Sigmoid colon (tissue), 7 donors: ENCODE results near the gene KCNIP3. TPM values are rescaled to one million over a fixed set of nuclear protein-coding genes. Genes with fewer than 3 reads are reported as not detected.

Source experiments
- DNase-seq: peaks from one replicate; pipeline ENCODE4 v3.0.0-alpha.2; 2019
- H3K27ac ChIP-seq, 4 donors: fragments of 200-600 bp; sonication (generic); one replicate each; pipeline ENCODE4 v1.5.1; 2016 to 2019; ENCODE audit warnings: mild to moderate bottlenecking in 1 of 4
- H3K27me3 ChIP-seq, 3 donors: fragments of 200-600 bp; sonication (generic); one replicate each; pipeline ENCODE4 v1.5.1; 2019; ENCODE audit warnings: mild to moderate bottlenecking in 1 of 3
- H3K36me3 ChIP-seq, 4 donors: fragments of 200-600 bp; sonication (generic); one replicate each; pipeline ENCODE4 v1.5.1; 2016 to 2019
- H3K4me1 ChIP-seq, 4 donors: fragments of 200-600 bp; sonication (generic); one replicate each; pipeline ENCODE4 v1.5.1; 2017 to 2019
- H3K4me3 ChIP-seq, 4 donors: fragments of 200-600 bp; sonication (generic); one replicate each; pipeline ENCODE4 v1.5.1; 2017 to 2019; ENCODE audit warnings: mild to moderate bottlenecking in 2 of 4, moderate library complexity in 1 of 4
- H3K9me3 ChIP-seq, 4 donors: fragments of 200-600 bp in 3 of 4; sonication (generic) in 3 of 4; one replicate each; pipeline versions ENCODE4 v1.5.1 to v1.6.1; 2013 to 2019
- EP300 ChIP-seq, 4 donors: sonication (generic); formaldehyde crosslinking; IDR thresholded peaks; one replicate each; pipeline ENCODE4 v1.6.1; 2017; ENCODE audit warnings: antibody characterized with exemption in 4 of 4
- POLR2A ChIP-seq, 2 donors: fragments of 450-650 bp; IDR thresholded peaks; one replicate each; pipeline ENCODE4 v1.6.1; 2016; ENCODE audit warnings: antibody characterized with exemption in 2 of 2, mild to moderate bottlenecking in 2 of 2, moderate library complexity in 2 of 2
- POLR2AphosphoS5 ChIP-seq, 4 donors: sonication (generic); formaldehyde crosslinking; IDR thresholded peaks; one replicate each; pipeline ENCODE4 v1.6.1; 2017; ENCODE audit warnings: antibody characterized with exemption in 4 of 4
- WGBS, 2 donors: extraction: QIAGEN DNeasy Blood & Tissue Kit; methylation state at CpG; one replicate each; pipeline ENCODE4 v1.1.7; 2013; 5-methylcytosine and 5-hydroxymethylcytosine counted together
- intact Hi-C: fragments of 100-400 bp; cut with DNase I; formaldehyde crosslinking; loops from one replicate; pipeline ENCODE4 v1.15.1; 2023
- polyA plus RNA-seq, 3 donors: library from polyadenylated mRNA; stranded (reverse); fragments of 200-250 nt; gene quantifications; one replicate each; pipeline ENCODE4 v1.2.3, GENCODE V29; 2013
- total RNA-seq, 4 donors: library from RNA; depleted of rRNA; stranded (reverse); fragments of >200 nt; gene quantifications; one replicate each; pipeline ENCODE4 v1.1.0, GENCODE V29; 2016
- TF ChIP-seq, protein P1 (sequence below), 4 experiments: fragments of 450-650 bp in 3 of 4; fragments of 200-600 bp in 1 of 4; IDR thresholded peaks; one replicate each; pipeline ENCODE4 v1.5.1; 2016 to 2019; ENCODE audit warnings: antibody characterized with exemption in 4 of 4, mild to moderate bottlenecking in 3 of 4, moderate library complexity in 2 of 4
- donor health status: healthy with polysubstance abuse.
- donor health status: Bipolar disorder and iron deficiency.
- donor health status: healthy.

Gene KCNIP3
- total and polyA plus RNA-seq, 7 donors, result 1.8 to 23.8 (median 11.8) TPM

DNA sequence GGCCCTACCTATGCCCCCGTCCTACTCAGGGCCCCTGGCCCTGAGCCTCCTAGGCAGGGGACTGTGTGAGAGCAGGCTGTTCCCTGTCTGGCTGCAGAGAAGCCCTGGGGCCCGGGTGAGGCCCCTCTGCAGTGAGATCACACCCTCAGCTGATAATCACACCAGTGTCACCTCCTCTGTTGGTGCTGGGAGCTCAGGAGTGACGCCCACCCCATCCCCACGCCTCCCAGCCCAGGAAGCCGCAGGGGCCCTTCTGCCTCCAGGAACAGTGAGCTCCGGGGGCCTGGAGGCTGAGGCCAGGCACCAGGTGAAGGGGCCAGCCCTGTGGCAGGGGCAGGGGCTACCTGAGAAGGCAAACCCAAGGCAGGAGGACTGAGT is 20.0 kb downstream of the KCNIP3 start:
- Histone ChIP-seq H3K27me3 (no peaks in the 10 kb centered on the region), H3K9me3 (no peaks in the 10 kb centered on the region), H3K4me1 (no peaks in the 10 kb centered on the region), H3K36me3 (no peaks in the 10 kb centered on the region), H3K4me3 (no peak overlapping the region), H3K27ac (no peak overlapping the region)
- intact Hi-C loops, result loop anchor here (10.0 kb wide), 1 partner anchor 102 kb away; no protein-coding TSS in a partner anchor
- WGBS, 2 donors, result 78% methylated on average over 6 of the region's 6 CpGs
- DNase-seq, result no peak
- no peak for TF ChIP-seq POLR2AphosphoS5 (IDR thresholded peaks at IDR 0.05)
- TF ChIP-seq, protein P1, sequence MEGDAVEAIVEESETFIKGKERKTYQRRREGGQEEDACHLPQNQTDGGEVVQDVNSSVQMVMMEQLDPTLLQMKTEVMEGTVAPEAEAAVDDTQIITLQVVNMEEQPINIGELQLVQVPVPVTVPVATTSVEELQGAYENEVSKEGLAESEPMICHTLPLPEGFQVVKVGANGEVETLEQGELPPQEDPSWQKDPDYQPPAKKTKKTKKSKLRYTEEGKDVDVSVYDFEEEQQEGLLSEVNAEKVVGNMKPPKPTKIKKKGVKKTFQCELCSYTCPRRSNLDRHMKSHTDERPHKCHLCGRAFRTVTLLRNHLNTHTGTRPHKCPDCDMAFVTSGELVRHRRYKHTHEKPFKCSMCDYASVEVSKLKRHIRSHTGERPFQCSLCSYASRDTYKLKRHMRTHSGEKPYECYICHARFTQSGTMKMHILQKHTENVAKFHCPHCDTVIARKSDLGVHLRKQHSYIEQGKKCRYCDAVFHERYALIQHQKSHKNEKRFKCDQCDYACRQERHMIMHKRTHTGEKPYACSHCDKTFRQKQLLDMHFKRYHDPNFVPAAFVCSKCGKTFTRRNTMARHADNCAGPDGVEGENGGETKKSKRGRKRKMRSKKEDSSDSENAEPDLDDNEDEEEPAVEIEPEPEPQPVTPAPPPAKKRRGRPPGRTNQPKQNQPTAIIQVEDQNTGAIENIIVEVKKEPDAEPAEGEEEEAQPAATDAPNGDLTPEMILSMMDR (IDR thresholded peaks at IDR 0.05), result no peak

DNA sequence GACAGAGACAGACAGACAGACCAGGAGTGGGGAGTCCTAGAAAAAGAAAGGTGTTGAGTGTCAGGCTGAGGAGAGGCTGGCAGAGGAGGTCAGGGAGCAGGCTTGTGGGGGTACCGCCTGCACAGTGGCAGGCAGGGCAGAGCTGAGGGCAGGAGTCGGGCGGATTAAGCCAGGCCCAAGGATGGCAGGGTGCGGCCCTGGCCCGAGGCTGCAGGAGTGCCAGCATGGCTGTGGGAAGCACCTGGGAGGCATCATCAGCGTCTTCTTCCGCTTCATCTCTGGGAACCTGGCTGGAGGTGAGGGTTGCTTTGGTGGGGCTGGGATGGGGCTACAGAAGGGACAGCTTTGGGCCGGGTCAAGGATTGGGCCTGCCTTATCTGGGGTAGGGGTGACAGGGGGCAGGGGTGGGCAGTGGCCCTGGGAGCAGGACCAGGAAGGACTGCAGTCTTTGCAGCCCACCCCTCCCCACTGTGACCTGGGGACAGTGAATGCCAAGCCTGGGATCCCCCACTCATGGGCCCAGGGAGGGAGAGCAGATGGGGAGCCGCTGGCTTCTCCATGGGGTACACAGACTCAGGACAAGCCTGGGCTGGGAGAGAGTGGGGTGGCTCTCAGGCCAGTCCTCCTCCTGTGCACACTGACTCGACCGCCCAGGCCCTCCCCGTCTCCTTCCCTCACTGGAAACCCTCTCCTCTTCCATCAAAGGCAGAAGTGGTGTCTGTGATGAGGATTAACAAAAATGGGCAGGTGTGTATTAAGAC is 20.7 kb downstream of the KCNIP3 start:
- no peaks in the 10 kb centered on the region for H3K27me3 ChIP-seq
- no peak for DNase-seq
- TF ChIP-seq, protein P1 (IDR thresholded peaks at IDR 0.05), result no peak
- no peak for TF ChIP-seq POLR2A (IDR thresholded peaks at IDR 0.05)
- no peak for TF ChIP-seq POLR2AphosphoS5 (IDR thresholded peaks at IDR 0.05)
- TF ChIP-seq EP300 (IDR thresholded peaks at IDR 0.05), result no peak
- intact Hi-C loops, result loop anchor here (10.0 kb wide), 1 partner anchor 103 kb away; no protein-coding TSS in a partner anchor
- WGBS, 2 donors, result 84 to 87% methylated on average over 12 of the region's 12 CpGs
- no peaks in the 10 kb centered on the region for H3K4me1 ChIP-seq
- no peaks in the 10 kb centered on the region for H3K36me3 ChIP-seq
- no peaks in the 10 kb centered on the region for H3K9me3 ChIP-seq
- no peak overlapping the region for H3K4me3 ChIP-seq
- H3K27ac ChIP-seq, result no peak overlapping the region

DNA sequence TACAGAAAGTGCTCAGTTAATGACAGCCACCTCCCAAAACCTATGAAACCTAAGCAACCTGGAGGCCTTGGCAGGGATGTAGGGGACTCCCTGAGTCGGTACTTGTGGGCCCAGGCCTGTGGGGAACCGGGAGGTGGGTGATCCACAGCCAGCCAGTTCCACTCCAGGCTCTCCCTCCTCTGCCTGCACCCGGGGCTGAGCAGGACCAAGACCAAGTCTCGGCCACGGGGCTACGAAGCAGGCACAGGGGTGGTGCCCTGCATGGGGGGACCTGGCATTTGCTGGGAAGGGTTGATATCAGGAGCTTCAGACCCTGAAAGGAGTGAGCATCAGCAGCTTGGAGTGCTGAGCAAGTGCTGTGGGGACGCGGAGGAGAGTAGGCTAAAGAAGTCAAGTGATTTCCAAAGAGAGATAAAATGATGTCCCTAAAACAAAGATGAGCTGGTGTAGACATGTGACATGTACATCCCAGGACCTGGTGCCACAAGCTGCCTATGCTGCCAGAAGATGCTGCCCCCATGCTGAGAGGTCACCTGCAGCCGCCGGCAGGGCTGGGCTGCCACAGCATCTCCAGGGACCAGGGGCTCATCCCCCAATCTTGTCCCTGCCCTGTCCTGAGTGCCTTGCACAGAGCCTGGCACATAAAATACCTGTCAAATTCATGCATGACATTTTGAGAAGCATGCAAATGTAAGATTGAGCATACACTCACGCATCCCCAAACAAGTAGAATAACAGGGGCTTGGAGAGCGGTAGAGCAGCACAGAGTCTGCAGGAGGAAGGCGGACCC is 21.5 kb downstream of the KCNIP3 start:
- H3K27me3 ChIP-seq, result no peaks in the 10 kb centered on the region
- no peak overlapping the region for H3K27ac ChIP-seq
- intact Hi-C loops, result loop anchor here (10.0 kb wide), 1 partner anchor 104 kb away; no protein-coding TSS in a partner anchor
- no peaks in the 10 kb centered on the region for H3K36me3 ChIP-seq
- no peak for DNase-seq
- H3K4me1 ChIP-seq, result no peaks in the 10 kb centered on the region
- 83 to 87% methylated on average over 13 of the region's 13 CpGs for WGBS, 2 donors
- H3K9me3 ChIP-seq, result no peaks in the 10 kb centered on the region
- no peak overlapping the region for H3K4me3 ChIP-seq
- TF ChIP-seq, protein P1 (IDR thresholded peaks at IDR 0.05), result no peak
- TF ChIP-seq POLR2AphosphoS5 (IDR thresholded peaks at IDR 0.05) (no peak), EP300 (IDR thresholded peaks at IDR 0.05) (no peak), POLR2A (IDR thresholded peaks at IDR 0.05) (no peak)

DNA sequence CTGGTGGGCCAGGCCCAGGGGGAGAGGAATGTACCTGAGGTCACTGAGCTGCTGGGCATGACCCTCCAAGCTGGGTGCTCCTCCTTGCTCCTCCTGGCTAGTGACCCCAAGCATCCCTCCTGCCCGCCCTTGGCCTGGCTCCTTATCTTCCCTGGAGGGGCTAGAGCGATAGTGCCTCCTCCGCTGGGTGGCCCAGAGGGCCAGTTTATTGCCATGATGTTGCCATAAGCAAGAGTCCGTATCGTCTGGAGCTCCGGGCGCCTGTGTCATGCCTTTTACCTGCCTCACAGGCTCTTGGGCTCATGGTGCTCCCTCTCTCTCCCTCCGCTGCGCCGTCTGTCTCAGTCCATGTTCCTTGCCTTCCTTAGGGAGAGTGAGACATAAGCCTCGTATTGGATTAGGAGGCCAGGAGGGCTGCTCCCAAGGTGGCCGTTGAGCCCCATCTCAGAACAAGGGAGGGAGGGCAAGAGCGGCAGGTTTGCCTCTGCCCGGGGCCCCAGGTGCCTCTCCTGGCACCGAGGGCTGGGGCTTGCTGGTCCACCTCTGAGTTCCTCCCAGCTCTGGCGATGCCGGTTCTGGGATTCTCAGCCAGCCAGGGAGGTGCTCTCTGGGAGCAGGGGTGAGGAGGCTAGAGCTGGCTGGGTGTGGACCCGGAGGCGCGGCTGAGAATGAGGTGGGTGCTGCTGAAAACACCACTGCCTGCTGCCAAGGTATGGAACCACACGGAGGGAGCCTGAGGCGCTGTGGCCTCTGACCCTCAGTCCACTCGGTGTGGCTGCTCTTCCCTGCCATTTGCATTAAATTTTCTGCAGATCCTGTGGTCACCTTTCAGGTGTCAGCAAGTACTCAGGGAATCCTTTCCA is 22.6 kb downstream of the KCNIP3 start:
- H3K27ac ChIP-seq, result no peak overlapping the region
- no peaks in the 10 kb centered on the region for H3K36me3 ChIP-seq
- no peak for TF ChIP-seq POLR2AphosphoS5 (IDR thresholded peaks at IDR 0.05)
- TF ChIP-seq, protein P1 (IDR thresholded peaks at IDR 0.05), result no peak
- no peak for TF ChIP-seq EP300 (IDR thresholded peaks at IDR 0.05)
- TF ChIP-seq POLR2A (IDR thresholded peaks at IDR 0.05), result no peak
- DNase-seq, result no peak
- WGBS, 2 donors, result 51 to 79% methylated on average over 23 of the region's 23 CpGs
- intact Hi-C loops, result loop anchor here (10.0 kb wide), 1 partner anchor 105 kb away; no protein-coding TSS in a partner anchor
- no peaks in the 10 kb centered on the region for H3K4me1 ChIP-seq
- H3K27me3 ChIP-seq, result no peaks in the 10 kb centered on the region
- no peaks in the 10 kb centered on the region for H3K9me3 ChIP-seq
- no peak overlapping the region for H3K4me3 ChIP-seq
